Smooth muscle cell (in vitro differentiated cells): Measurements from ENCODE around the gene EFHC2. TPM values are rescaled to one million over a fixed set of nuclear protein-coding genes. Genes with fewer than 3 reads are reported as not detected.
"Not testable (repeated sequence)": the region's sequence is repeated elsewhere in the genome, so short reads cannot be mapped to it uniquely, and the experiment has no call there.

ENCODE experiments used
- DNase-seq: peaks from one replicate; lab custom pipeline; 2025; ENCODE audit not compliant: unreplicated experiment; lab: John Stamatoyannopoulos, UW
- H2AFZ ChIP-seq: fragments of 200-600 bp; sonication (generic); 2 replicates; pipeline ENCODE4 v1.6.0; 2016; ENCODE audit warnings: antibody characterized with exemption, low read depth, mild to moderate bottlenecking
- H3F3A ChIP-seq: fragments of 200-600 bp; sonication (generic); 2 replicates; pipeline ENCODE4 v1.6.0; 2017; ENCODE audit warnings: antibody characterized with exemption, low read depth
- H3K27ac ChIP-seq: fragments of 200-600 bp; sonication (generic); 2 replicates; pipeline ENCODE4 v1.5.1; 2016; ENCODE audit warnings: low read depth, mild to moderate bottlenecking
- H3K27me3 ChIP-seq: fragments of 200-600 bp; sonication (generic); 2 replicates; pipeline ENCODE4 v1.6.1; 2016; ENCODE audit warnings: low read depth, mild to moderate bottlenecking
- H3K36me3 ChIP-seq: fragments of 200-600 bp; sonication (generic); 2 replicates; pipeline ENCODE4 v1.5.1; 2016; ENCODE audit warnings: low read depth
- H3K4me1 ChIP-seq: fragments of 200-600 bp; sonication (generic); 2 replicates; pipeline ENCODE4 v1.5.1; 2016; ENCODE audit warnings: low read depth
- H3K4me2 ChIP-seq: fragments of 200-600 bp; sonication (generic); 2 replicates; pipeline ENCODE4 v1.6.0; 2016; ENCODE audit warnings: mild to moderate bottlenecking
- H3K4me3 ChIP-seq: fragments of 200-600 bp; sonication (generic); 2 replicates; pipeline ENCODE4 v1.5.1; 2016; ENCODE audit warnings: mild to moderate bottlenecking
- H3K79me2 ChIP-seq: fragments of 200-600 bp; sonication (generic); 2 replicates; pipeline ENCODE4 v1.6.0; 2016; ENCODE audit warnings: low read depth, mild to moderate bottlenecking
- H3K9ac ChIP-seq: fragments of 200-600 bp; sonication (generic); 2 replicates; pipeline ENCODE4 v1.6.0; 2016; ENCODE audit warnings: low read depth
- H3K9me3 ChIP-seq: fragments of 200-600 bp; sonication (generic); replicated peaks from 2 replicates; pipeline ENCODE4 v1.5.1; 2016; ENCODE audit warnings: low read depth
- H4K20me1 ChIP-seq: fragments of 200-600 bp; sonication (generic); 2 replicates; pipeline ENCODE4 v1.6.0; 2016; ENCODE audit warnings: low read depth
- CTCF ChIP-seq: fragments of 200-600 bp; sonication (generic); IDR thresholded peaks from 2 replicates; pipeline ENCODE4 v1.5.1; 2017; ENCODE audit warnings: borderline replicate concordance, mild to moderate bottlenecking, antibody characterized with exemption; ENCODE audit not compliant: insufficient read depth, poor library complexity, severe bottlenecking
- WGBS: methylation state at CpG from one replicate; pipeline ENCODE4 v1.1.7; 2016; ENCODE audit warnings: low lambda C conversion rate; 5-methylcytosine and 5-hydroxymethylcytosine counted together
- polyA plus RNA-seq: library from polyadenylated mRNA; unstranded; fragments of >200 nt; fragmentation: Nextera tagmentation; extraction: Ambion mirVana; gene quantifications from 2 replicates; pipeline ENCODE4 v1.2.1, GENCODE V29; 2016
- total RNA-seq: library from RNA; depleted of rRNA; stranded (reverse); fragments of >200 nt; gene quantifications from 2 replicates; pipeline ENCODE4 v1.2.3, GENCODE V29; 2014

The EFHC2 gene
- total and polyA plus RNA-seq, 2 experiments from 2014 or later, result 2.3 to 3.5 TPM

- no peaks in the 10 kb centered on the region for H3K36me3 ChIP-seq
- H3K4me1 ChIP-seq, result no peaks in the 10 kb centered on the region
- 68% methylated on average over 4 of the region's 4 CpGs for WGBS
- H3K4me2 ChIP-seq, result peak overlapping the region; percentile 40
- no peak overlapping the region for H3K27ac ChIP-seq
- H4K20me1 ChIP-seq, result no peaks in the 10 kb centered on the region
- H3K9ac ChIP-seq, result no peak overlapping the region
- peak; percentile 0 for DNase-seq
- H3K9me3 ChIP-seq, result no peaks in the 10 kb centered on the region
- no peaks in the 10 kb centered on the region for H3K27me3 ChIP-seq
- no peaks in the 10 kb centered on the region for H3K79me2 ChIP-seq
- H3F3A ChIP-seq, result no peaks in the 10 kb centered on the region
- TF ChIP-seq CTCF, result no peak
- no peak overlapping the region for H3K4me3 ChIP-seq
- H2AFZ ChIP-seq, result peak overlapping the region; percentile 21
These were observed 89.9 kb downstream of the EFHC2 start for GRCh38 chrX:44253575-44253942.

- not testable (repeated sequence) for H3K9ac ChIP-seq, H3K79me2 ChIP-seq, DNase-seq, H3K27ac ChIP-seq, H3K27me3 ChIP-seq, H3F3A ChIP-seq, H3K36me3 ChIP-seq, H3K4me3 ChIP-seq, H3K9me3 ChIP-seq, H3K4me1 ChIP-seq, H4K20me1 ChIP-seq
- Histone ChIP-seq H3K4me2 (peak overlapping the region; percentile 40), H2AFZ (peak overlapping the region; percentile 21)
- 72% methylated on average over 17 of the region's 17 CpGs for WGBS
These were observed 90.5 kb downstream of the EFHC2 start for GRCh38 chrX:44252688-44253574.

- Histone ChIP-seq H3K36me3 (no peaks in the 10 kb centered on the region), H3K27ac (no peak overlapping the region), H3F3A (no peaks in the 10 kb centered on the region), H4K20me1 (no peaks in the 10 kb centered on the region), H3K4me1 (peaks cover 4% of the 10 kb centered on the region), H3K79me2 (no peaks in the 10 kb centered on the region), H3K4me2 (no peak overlapping the region), H3K4me3 (no peak overlapping the region), H3K9ac (no peak overlapping the region), H3K27me3 (no peaks in the 10 kb centered on the region), H3K9me3 (no peaks in the 10 kb centered on the region), H2AFZ (no peak overlapping the region)
- 92% methylated on average over 4 of the region's 4 CpGs for WGBS
- no peak for DNase-seq
- TF ChIP-seq CTCF, result no peak
These were observed 96.0 kb downstream of the EFHC2 start for GRCh38 chrX:44247468-44247867.

DNA sequence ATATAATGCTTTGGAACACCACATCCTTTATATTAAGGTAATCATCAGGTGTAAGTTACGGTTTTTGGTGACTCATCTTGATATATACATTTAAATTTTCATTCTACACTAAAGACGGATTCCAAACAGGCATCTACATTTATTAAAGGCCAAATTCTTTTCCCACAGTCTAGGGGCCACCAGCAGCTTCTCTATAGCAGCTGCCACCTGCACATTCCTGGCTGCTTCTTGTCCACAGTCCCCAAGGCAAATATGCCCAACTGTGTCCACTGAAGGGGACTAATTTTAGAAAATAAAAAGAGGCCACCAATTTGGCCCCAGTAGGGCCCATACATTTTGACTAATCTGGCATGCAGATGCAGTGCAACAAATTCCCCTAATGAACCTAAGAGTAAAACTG lies 96.6 kb downstream of the EFHC2 start:
- H3K9me3 ChIP-seq, result no peaks in the 10 kb centered on the region
- DNase-seq, result no peak
- H3K79me2 ChIP-seq, result no peaks in the 10 kb centered on the region
- no peak overlapping the region for H3K4me2 ChIP-seq
- no peaks in the 10 kb centered on the region for H3K27me3 ChIP-seq
- H4K20me1 ChIP-seq, result no peaks in the 10 kb centered on the region
- TF ChIP-seq CTCF, result no peak
- H3K4me1 ChIP-seq, result peaks cover 4% of the 10 kb centered on the region
- no peak overlapping the region for H3K27ac ChIP-seq
- no peak overlapping the region for H3K9ac ChIP-seq
- no peak overlapping the region for H3K4me3 ChIP-seq
- H3K36me3 ChIP-seq, result no peaks in the 10 kb centered on the region
- 65% methylated on average over 2 of the region's 2 CpGs for WGBS
- H2AFZ ChIP-seq, result no peak overlapping the region
- no peaks in the 10 kb centered on the region for H3F3A ChIP-seq
